ENCODE data around the gene RUFY3.

DNA sequence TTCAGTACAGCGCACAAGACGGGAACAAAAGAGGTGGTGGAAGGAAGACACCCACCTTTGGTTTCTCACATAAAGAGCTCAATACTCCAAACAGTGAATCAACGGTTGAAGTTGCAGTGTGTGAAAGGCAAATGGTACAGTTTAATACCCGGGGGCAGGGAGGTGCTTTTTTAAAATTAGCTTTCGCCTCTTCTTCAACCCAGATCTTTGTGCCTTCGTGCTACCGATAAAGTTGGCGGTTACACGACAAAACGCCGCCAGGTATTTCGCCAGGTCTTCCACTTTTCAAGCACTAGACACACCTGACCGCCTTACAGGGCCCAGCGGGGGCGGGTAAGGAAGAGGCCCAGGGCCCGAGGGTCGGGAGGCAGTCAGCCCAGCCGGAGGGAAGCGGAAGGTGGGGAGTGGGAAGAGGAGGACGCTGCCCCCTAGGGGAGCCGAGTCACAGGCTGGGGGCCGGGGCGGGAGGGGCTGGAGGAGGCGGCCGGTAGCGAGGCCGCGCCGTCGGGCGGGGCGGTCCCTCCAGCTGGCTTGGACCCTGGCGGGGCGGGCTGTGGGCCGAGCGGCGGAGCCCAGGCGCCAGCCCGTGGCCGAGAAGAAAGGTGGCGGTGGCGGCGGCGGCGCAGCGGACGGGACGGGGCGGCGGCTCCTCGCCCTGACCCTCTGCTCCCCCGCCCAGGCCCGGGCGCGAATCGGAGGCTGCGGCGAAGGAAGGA, 17.4 kb upstream of the RUFY3 start:
- peak; percentile 52 for TF ChIP-seq POLR2A (IDR thresholded peaks at IDR 0.05; ENCODE audit: low read length)
- no peak for TF ChIP-seq RCOR1 (IDR thresholded peaks at IDR 0.05; ENCODE audit: low read depth, low read length)
- TF ChIP-seq RAD21 (conservative IDR thresholded peaks at IDR 0.05 in 1 of 2, IDR thresholded peaks at IDR 0.05 in 1 of 2) = peak in 1 of 2 experiments; percentile 37; a peak in 2 of 5 replicates
- no peak for TF ChIP-seq KDM1A (IDR thresholded peaks at IDR 0.05; ENCODE audit: low read depth)
- TF ChIP-seq, protein P1, sequence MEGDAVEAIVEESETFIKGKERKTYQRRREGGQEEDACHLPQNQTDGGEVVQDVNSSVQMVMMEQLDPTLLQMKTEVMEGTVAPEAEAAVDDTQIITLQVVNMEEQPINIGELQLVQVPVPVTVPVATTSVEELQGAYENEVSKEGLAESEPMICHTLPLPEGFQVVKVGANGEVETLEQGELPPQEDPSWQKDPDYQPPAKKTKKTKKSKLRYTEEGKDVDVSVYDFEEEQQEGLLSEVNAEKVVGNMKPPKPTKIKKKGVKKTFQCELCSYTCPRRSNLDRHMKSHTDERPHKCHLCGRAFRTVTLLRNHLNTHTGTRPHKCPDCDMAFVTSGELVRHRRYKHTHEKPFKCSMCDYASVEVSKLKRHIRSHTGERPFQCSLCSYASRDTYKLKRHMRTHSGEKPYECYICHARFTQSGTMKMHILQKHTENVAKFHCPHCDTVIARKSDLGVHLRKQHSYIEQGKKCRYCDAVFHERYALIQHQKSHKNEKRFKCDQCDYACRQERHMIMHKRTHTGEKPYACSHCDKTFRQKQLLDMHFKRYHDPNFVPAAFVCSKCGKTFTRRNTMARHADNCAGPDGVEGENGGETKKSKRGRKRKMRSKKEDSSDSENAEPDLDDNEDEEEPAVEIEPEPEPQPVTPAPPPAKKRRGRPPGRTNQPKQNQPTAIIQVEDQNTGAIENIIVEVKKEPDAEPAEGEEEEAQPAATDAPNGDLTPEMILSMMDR (IDR thresholded peaks at IDR 0.05) = peak; percentile 33; the same call in 2 of the 3 replicates
- TF ChIP-seq, protein P2, sequence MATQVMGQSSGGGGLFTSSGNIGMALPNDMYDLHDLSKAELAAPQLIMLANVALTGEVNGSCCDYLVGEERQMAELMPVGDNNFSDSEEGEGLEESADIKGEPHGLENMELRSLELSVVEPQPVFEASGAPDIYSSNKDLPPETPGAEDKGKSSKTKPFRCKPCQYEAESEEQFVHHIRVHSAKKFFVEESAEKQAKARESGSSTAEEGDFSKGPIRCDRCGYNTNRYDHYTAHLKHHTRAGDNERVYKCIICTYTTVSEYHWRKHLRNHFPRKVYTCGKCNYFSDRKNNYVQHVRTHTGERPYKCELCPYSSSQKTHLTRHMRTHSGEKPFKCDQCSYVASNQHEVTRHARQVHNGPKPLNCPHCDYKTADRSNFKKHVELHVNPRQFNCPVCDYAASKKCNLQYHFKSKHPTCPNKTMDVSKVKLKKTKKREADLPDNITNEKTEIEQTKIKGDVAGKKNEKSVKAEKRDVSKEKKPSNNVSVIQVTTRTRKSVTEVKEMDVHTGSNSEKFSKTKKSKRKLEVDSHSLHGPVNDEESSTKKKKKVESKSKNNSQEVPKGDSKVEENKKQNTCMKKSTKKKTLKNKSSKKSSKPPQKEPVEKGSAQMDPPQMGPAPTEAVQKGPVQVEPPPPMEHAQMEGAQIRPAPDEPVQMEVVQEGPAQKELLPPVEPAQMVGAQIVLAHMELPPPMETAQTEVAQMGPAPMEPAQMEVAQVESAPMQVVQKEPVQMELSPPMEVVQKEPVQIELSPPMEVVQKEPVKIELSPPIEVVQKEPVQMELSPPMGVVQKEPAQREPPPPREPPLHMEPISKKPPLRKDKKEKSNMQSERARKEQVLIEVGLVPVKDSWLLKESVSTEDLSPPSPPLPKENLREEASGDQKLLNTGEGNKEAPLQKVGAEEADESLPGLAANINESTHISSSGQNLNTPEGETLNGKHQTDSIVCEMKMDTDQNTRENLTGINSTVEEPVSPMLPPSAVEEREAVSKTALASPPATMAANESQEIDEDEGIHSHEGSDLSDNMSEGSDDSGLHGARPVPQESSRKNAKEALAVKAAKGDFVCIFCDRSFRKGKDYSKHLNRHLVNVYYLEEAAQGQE (IDR thresholded peaks at IDR 0.05) = no peak
- TF ChIP-seq SMC3 (IDR thresholded peaks at IDR 0.05) = 0 out of 3 replicates have a peak, but pooled peaks have one; percentile 13
